Activated CD4-positive, alpha-beta memory T cell treated with anti-CD3 and anti-CD28 coated beads for 36 hours (primary cell): ENCODE results near the gene ASGR1. TPM values are rescaled to one million over a fixed set of nuclear protein-coding genes. Genes with fewer than 3 reads are reported as not detected.

Experiments used
- CTCF ChIA-PET: fragments of 350-600 bp; sonication (Branson Sonifier 250); formaldehyde crosslinking; loops from one replicate; lab custom pipeline; 2021; ENCODE audit warnings: antibody characterized with exemption, inconsistent platforms; lab: Charles Lee
- POLR2A ChIA-PET: fragments of 350-600 bp; sonication (Branson Sonifier 250); formaldehyde crosslinking; loops from one replicate; lab custom pipeline; 2021; ENCODE audit warnings: antibody characterized with exemption; lab: Charles Lee
- DNase-seq: peaks from one replicate; pipeline ENCODE4 v3.0.0-alpha.2; 2020
- H3K27ac Mint-ChIP-seq: one replicate; pipeline ENCODE4 v1.8.0; 2021; ENCODE audit warnings: mixed read lengths
- H3K27me3 Mint-ChIP-seq: one replicate; pipeline ENCODE4 v1.8.0; 2021; ENCODE audit warnings: mixed read lengths
- H3K36me3 Mint-ChIP-seq: one replicate; pipeline ENCODE4 v1.8.0; 2021; ENCODE audit warnings: mixed read lengths
- H3K4me1 Mint-ChIP-seq: one replicate; pipeline ENCODE4 v1.8.0; 2021; ENCODE audit warnings: low read depth, mixed read lengths
- H3K4me3 Mint-ChIP-seq: one replicate; pipeline ENCODE4 v1.8.0; 2021; ENCODE audit warnings: mild to moderate bottlenecking, mixed read lengths
- H3K9me3 Mint-ChIP-seq: one replicate; pipeline ENCODE4 v1.8.0; 2021; ENCODE audit warnings: mixed read lengths
- intact Hi-C: fragments of 100-400 bp; cut with micrococcal nuclease; formaldehyde crosslinking; loops from one replicate; pipeline ENCODE4 v1.15.1; 2023
- total RNA-seq, 2 experiments: library from RNA; stranded (reverse); gene quantifications; one replicate each; pipeline ENCODE4 v1.2.3, GENCODE V29; 2021

Gene ASGR1
- total RNA-seq, 2 experiments from 2014 or later: 0.76 to 1.2 TPM

GRCh38 chr17:7214300-7215135, 35.3 kb upstream of the ASGR1 start:
- Mint-ChIP-seq H3K27ac (peak overlapping the region; percentile 89), H3K27me3 (peaks cover 7% of the 10 kb centered on the region), H3K4me1 (peaks cover 52% of the 10 kb centered on the region), H3K9me3 (no peaks in the 10 kb centered on the region), H3K4me3 (peak overlapping the region; percentile 85), H3K36me3 (no peaks in the 10 kb centered on the region)
- intact Hi-C loops: loop anchor here (1.0 to 2.0 kb wide), 5 partner anchors 9 to 92 kb away; partner anchors contain the start of genes DVL2, EIF5A, ELP5 and PHF23
- CTCF ChIA-PET: interaction anchor here (1.0 to 2.4 kb wide), 6 partner anchors 20 to 169 kb away, joined by 4 to 10 read pairs (median 4); partner anchors contain the start of genes DVL2 and NEURL4
- peak; percentile 100 for DNase-seq
- POLR2A ChIA-PET: interaction anchor here (0.7 to 1.7 kb wide), 3 partner anchors 10 to 179 kb away, joined by 3 to 7 read pairs (median 4); partner anchors contain the start of gene SLC16A13

DNA sequence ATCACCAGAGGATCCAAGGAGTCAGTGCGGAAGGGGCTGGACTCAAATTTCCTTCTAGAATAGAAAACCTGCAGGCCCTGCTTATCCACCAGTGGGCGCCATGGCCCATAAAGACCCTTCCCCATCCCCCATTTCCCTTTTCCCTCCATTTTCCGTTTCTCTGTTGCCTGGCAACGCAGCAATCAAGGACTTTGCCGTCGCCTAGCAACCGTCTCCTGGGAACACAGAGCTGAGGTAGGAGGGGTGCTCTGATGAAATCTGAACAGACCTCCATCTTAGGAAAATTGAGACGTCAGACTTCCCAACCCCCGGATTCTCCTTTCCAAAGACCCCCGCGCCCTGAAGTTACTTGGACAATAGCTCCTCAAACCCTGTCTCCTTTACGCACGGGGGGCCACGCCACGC, 34.7 kb upstream of the ASGR1 start:
- peak; percentile 80 for DNase-seq
- ChIA-PET CTCF (interaction anchor here (1.0 to 2.4 kb wide), 6 partner anchors 21 to 168 kb away, joined by 4 to 10 read pairs (median 4); partner anchors contain the start of genes DVL2 and NEURL4), POLR2A (interaction anchor here (0.5 to 1.7 kb wide), 4 partner anchors 9 to 178 kb away, joined by 3 to 7 read pairs (median 4); partner anchors contain the start of gene SLC16A13)
- peak overlapping the region; percentile 85 for H3K4me3 Mint-ChIP-seq
- H3K27me3 Mint-ChIP-seq: peaks cover 7% of the 10 kb centered on the region
- intact Hi-C loops: loop anchor here (1.0 to 2.0 kb wide), 5 partner anchors 9 to 93 kb away; partner anchors contain the start of genes DVL2, EIF5A, ELP5 and PHF23
- H3K4me1 Mint-ChIP-seq: peaks cover 46% of the 10 kb centered on the region
- H3K36me3 Mint-ChIP-seq: no peaks in the 10 kb centered on the region
- H3K9me3 Mint-ChIP-seq: no peaks in the 10 kb centered on the region
- peak overlapping the region; percentile 89 for H3K27ac Mint-ChIP-seq

DNA sequence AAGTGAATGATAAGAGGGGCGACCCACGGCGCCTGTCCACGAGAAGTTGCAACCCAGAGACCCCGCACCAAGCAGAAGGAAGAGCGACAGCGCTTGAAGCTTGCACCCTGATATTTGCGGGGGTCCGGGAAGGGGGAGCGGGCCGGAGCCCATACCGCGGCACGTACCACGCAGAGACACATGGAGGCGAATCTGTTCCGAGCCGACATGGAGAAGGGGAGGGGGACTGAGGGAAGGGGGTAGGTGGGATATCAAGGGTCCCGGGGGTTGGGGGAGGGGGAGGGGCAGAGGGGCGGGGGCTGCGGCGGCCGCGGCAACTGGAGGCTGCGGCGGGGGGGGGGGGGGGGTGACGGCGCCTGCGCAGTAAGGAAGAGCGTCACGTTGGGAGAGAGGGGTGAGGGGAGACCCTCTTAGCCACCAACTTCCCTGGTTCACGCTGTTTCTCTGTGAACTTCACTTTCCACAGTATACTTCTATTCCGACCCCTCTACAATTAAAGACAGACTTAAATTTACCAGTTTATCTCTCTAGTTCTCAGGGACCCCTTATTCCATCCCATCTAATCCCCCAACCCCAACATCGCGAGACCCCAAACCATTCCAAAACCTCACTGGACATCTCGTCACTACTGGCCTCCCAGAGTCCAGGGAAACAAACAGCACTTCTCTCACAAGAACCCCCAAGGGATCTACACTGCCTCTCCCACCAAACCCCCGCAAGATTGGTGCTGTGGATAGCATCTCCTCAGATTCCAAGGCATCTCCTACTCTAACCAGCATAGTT, 32.5 kb upstream of the ASGR1 start:
- no peaks in the 10 kb centered on the region for H3K36me3 Mint-ChIP-seq
- intact Hi-C loops: no loop called here
- H3K27me3 Mint-ChIP-seq: peaks cover 7% of the 10 kb centered on the region
- no peak overlapping the region for H3K27ac Mint-ChIP-seq
- POLR2A ChIA-PET: no interaction called here
- peaks cover 31% of the 10 kb centered on the region for H3K4me1 Mint-ChIP-seq
- CTCF ChIA-PET: no interaction called here
- DNase-seq: no peak
- no peak overlapping the region for H3K4me3 Mint-ChIP-seq
- H3K9me3 Mint-ChIP-seq: no peaks in the 10 kb centered on the region

DNA sequence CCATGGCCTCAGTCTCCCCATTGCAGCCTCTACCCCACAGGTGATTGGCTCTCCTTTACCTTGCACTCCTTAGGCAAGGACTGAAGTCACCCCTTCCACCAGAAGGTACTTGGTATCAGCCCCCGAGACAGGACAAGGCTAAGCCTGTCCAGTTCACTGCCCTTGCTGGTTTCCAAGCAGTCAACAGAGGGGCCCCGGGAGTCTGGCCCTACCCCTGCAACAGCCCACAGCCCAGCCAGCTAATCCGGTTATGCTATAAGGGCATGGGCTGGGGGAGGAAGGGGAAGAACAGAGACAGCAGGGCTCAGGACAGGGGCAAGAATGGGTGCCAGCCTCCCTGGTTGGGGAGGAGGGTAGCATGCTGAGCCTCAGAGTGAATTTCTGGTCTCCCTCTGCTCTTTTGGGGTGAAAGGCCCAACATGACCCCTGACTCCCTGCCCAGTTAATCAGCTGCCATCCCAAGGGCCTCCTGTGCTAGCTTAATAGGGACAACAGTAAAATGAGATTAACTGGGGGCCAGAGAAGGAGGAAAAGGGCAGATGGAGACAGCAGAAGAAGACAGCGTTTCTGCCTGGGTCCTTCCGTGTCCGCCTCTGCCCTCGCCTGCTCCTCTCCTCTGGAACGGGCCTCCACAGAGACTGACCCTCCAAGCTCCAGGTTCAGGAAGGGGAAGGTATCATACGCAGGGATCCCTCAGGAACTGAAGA, 29.7 kb upstream of the ASGR1 start:
- DNase-seq: no peak
- H3K36me3 Mint-ChIP-seq: no peaks in the 10 kb centered on the region
- CTCF ChIA-PET: no interaction called here
- peaks cover 25% of the 10 kb centered on the region for H3K4me1 Mint-ChIP-seq
- no peak overlapping the region for H3K27ac Mint-ChIP-seq
- intact Hi-C loops: no loop called here
- H3K9me3 Mint-ChIP-seq: no peaks in the 10 kb centered on the region
- POLR2A ChIA-PET: no interaction called here
- H3K27me3 Mint-ChIP-seq: peaks cover 6% of the 10 kb centered on the region
- no peak overlapping the region for H3K4me3 Mint-ChIP-seq

DNA sequence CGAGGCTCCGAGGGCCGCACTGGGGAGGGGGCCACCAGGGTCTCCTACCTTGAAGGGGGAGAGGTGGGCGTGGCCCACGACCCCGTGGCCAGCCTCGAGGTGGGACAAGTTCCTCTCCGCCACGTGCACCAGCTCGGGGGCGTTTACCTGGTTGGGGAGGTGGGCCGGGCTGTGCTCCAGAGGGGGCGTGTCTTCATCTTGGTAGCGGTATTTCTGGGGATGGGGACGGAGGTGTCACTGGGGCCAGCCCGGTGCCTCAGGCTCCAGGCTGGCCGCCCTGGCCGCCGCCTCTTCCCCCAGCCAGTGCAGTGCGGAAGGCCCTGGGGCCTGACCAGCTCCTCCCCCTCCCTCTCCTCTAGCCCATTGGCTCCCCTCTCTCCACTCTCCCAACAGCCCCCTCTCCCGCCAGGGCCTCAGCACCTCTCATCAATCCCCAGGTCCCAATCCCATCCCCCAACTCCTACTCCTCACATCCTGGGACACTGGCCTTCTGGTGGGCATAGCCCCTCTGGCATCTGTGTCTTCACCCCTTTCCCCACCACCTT, 28.9 kb upstream of the ASGR1 start:
- Mint-ChIP-seq H3K36me3 (no peaks in the 10 kb centered on the region), H3K27me3 (peaks cover 6% of the 10 kb centered on the region), H3K4me1 (peaks cover 21% of the 10 kb centered on the region), H3K4me3 (no peak overlapping the region), H3K27ac (no peak overlapping the region), H3K9me3 (no peaks in the 10 kb centered on the region)
- no peak for DNase-seq
- CTCF ChIA-PET: no interaction called here
- intact Hi-C loops: no loop called here
- POLR2A ChIA-PET: no interaction called here

GRCh38 chr17:7207120-7208001, 28.2 kb upstream of the ASGR1 start:
- ChIA-PET POLR2A (no interaction called here), CTCF (no interaction called here)
- Mint-ChIP-seq H3K36me3 (no peaks in the 10 kb centered on the region), H3K9me3 (no peaks in the 10 kb centered on the region), H3K4me1 (peaks cover 21% of the 10 kb centered on the region), H3K27ac (no peak overlapping the region), H3K27me3 (peaks cover 6% of the 10 kb centered on the region), H3K4me3 (no peak overlapping the region)
- DNase-seq: no peak
- intact Hi-C loops: no loop called here

GRCh38 chr17:7205561-7205960, 26.4 kb upstream of the ASGR1 start:
- intact Hi-C loops: loop anchor here (1.0 kb wide), 1 partner anchor 9 kb away; no protein-coding TSS in a partner anchor
- POLR2A ChIA-PET: interaction anchor here (2.2 kb wide), 1 partner anchor 9 kb away, joined by 7 read pairs; no protein-coding TSS in a partner anchor
- Mint-ChIP-seq H3K4me3 (peak overlapping the region; percentile 36), H3K36me3 (no peaks in the 10 kb centered on the region), H3K27me3 (no peaks in the 10 kb centered on the region), H3K27ac (peak overlapping the region; percentile 30), H3K4me1 (peaks cover 21% of the 10 kb centered on the region), H3K9me3 (no peaks in the 10 kb centered on the region)
- DNase-seq: no peak
- CTCF ChIA-PET: interaction anchor here (1.3 kb wide), 1 partner anchor 91 kb away, joined by 5 read pairs; no protein-coding TSS in a partner anchor

GRCh38 chr17:7204828-7205461, 25.8 kb upstream of the ASGR1 start:
- ChIA-PET CTCF (interaction anchor here (1.0 to 1.3 kb wide), 2 partner anchors 72 to 91 kb away, joined by 3 to 5 read pairs; no protein-coding TSS in a partner anchor), POLR2A (interaction anchor here (0.9 to 2.2 kb wide), 2 partner anchors 9 to 14 kb away, joined by 3 to 7 read pairs; partner anchors contain the start of gene DLG4)
- no peaks in the 10 kb centered on the region for H3K36me3 Mint-ChIP-seq

DNA sequence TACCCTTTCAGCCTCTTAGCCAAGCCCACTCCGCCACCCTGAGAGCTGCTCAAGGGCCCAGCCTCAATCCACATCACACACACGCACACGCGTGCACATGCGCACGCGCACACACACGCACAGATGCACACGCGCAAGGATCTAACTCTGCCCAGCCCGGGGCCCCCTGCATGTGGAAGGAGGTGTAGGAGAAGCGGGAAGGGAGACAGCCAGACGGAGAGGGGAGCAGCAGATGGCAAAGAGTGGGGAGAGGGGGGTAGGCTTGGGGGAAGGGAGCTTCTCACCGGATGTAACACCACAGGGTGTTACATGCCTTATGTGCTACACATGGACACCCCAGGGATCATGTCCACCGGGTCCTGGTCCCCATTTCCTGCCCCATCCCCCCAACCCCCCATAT, 25.2 kb upstream of the ASGR1 start:
- Mint-ChIP-seq H3K9me3 (no peaks in the 10 kb centered on the region), H3K27ac (peak overlapping the region; percentile 30), H3K4me3 (peak overlapping the region; percentile 36), H3K27me3 (no peaks in the 10 kb centered on the region), H3K4me1 (peaks cover 21% of the 10 kb centered on the region), H3K36me3 (no peaks in the 10 kb centered on the region)
- no peak for DNase-seq
- ChIA-PET CTCF (interaction anchor here (1.0 to 1.3 kb wide), 2 partner anchors 71 to 92 kb away, joined by 3 to 5 read pairs; no protein-coding TSS in a partner anchor), POLR2A (interaction anchor here (0.9 to 2.2 kb wide), 2 partner anchors 10 to 15 kb away, joined by 3 to 7 read pairs; partner anchors contain the start of gene DLG4)
- intact Hi-C loops: no loop called here

More at GRCh38 chr17:7204828-7205461, 25.8 kb upstream of the ASGR1 start:
- Mint-ChIP-seq H3K27me3 (no peaks in the 10 kb centered on the region), H3K9me3 (no peaks in the 10 kb centered on the region), H3K4me3 (peak overlapping the region; percentile 36), H3K27ac (peak overlapping the region; percentile 30), H3K4me1 (peaks cover 21% of the 10 kb centered on the region)
- peak; percentile 94 for DNase-seq
- intact Hi-C loops: loop anchor here (1.0 kb wide), 1 partner anchor 9 kb away; no protein-coding TSS in a partner anchor

- no peak for DNase-seq
- Mint-ChIP-seq H3K4me1 (peaks cover 21% of the 10 kb centered on the region), H3K27ac (no peak overlapping the region), H3K4me3 (no peak overlapping the region), H3K27me3 (no peaks in the 10 kb centered on the region), H3K36me3 (no peaks in the 10 kb centered on the region), H3K9me3 (no peaks in the 10 kb centered on the region)
- POLR2A ChIA-PET: no interaction called here
- intact Hi-C loops: no loop called here
- CTCF ChIA-PET: interaction anchor here (1.1 kb wide), 1 partner anchor 93 kb away, joined by 3 read pairs; no protein-coding TSS in a partner anchor
Measured at GRCh38 chr17:7203391-7203790, 24.2 kb upstream of the ASGR1 start.
